Endometrium (tissue), 2 donors: ENCODE results near the gene KLHL41.
"Not testable (repeated sequence)": the region's sequence is repeated elsewhere in the genome, so short reads cannot be mapped to it uniquely, and the experiment has no call there.

ENCODE experiments used
- FAIRE-seq: peaks from 2 replicates; lab custom pipeline; 2012; peaks lifted over from hg19 to GRCh38; lab: Jason Lieb, UNC
- donor health status: control.
- donor health status: control.

KLHL41 gene

DNA sequence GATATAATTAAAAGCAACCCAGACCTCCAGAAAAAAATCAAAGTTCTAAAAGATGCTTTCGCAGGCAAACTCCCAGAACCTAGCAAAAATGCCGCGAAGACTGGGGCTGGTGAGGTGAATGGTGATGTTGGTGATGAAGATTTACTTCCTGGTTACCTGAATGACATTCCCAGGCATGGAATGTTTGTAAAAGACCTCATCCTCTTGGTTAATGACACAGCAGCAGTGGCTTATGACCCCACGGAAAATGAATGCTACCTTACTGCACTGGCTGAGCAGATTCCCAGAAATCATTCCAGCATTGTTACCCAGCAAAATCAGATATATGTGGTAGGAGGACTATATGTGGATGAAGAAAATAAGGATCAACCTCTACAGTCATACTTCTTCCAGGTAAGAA, 994 bp downstream of the KLHL41 start:
- FAIRE-seq = no peak

GRCh38 chr2:169511818-169512217, 2.3 kb downstream of the KLHL41 start:
- no peak for FAIRE-seq

DNA sequence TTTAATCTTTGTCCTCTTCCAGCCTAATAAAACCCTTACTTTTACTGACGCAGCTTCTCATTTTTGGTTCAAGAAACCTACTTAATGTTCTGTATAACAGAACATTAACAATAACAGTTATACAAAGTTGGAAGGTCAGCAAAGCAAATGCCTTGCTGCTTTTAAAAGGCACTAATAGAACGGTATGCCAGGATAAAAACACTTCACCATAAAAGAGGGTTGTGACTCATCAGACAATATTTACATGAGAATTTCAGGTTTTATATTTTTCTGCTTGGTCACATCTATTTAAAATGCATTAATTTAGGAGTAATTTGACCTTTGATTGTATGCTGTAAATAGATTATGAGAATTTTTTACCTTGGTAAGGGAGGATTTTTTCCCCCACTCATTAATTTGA, 3.0 kb downstream of the KLHL41 start:
- FAIRE-seq = no peak

- no peak for FAIRE-seq
Observed at GRCh38 chr2:169513094-169513493, 3.6 kb downstream of the KLHL41 start.

DNA sequence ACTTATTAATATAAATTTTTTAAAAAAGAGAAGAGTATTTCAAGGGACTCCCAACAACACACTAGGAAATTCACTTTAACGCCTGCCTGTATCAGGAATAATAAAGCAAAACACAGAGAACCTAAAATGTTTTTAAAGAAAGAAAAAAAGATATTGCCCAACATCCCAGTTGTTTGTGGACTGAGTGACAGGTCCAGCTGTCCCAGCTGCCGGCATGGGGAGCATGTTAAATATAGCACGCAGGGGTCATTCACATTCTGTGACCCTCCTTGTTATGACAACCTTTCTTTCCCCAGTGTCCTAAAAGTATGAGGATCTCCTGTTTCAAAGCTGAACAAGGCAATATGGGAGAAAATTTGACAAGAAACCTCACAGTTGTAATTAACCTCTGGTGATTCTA, 4.4 kb downstream of the KLHL41 start:
- no peak for FAIRE-seq

GRCh38 chr2:169514758-169515157, 5.3 kb downstream of the KLHL41 start:
- not testable (repeated sequence) for FAIRE-seq

DNA sequence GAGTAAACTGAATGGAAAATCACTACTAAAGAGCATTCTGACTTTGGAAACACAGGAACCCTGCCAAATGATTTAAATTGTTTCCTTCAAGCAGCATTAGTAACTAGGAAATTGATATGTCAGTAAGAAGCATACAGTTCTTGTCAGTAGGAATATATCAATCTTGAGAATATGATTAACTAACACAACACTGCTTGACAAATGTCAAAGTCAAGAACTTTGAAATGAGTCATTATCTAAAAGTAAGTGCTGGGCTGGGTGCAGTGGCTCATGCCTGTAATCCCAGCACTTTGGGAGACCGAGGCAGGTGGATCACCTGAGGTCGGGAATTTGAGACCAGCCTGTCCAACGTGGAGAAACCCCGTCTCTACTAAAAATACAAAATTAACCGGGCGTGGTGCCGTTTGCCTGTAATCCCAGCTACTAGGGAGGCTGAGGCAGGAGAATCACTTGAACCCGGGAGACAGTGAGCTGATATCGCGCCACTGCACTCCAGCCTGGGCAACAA, 7.0 kb downstream of the KLHL41 start:
- FAIRE-seq = not testable (repeated sequence)

DNA sequence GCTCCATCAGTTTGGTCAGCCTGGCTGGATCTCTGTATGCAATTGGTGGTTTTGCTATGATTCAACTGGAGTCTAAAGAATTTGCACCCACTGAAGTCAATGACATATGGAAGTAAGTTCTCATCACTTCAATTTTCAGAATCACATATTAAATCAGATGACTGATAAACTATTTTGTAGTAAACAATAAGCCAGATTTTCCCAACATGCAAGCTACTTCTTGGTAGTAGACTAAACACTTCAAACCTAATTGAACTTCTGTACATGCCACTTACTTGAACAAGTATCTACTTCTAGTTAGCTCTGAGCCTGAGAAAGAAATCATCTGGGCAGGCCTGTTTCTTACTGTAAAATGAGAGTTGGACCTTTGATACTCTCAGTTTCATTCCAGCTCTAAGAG, 11.4 kb downstream of the KLHL41 start:
- no peak for FAIRE-seq

- FAIRE-seq = no peak
Observed at GRCh38 chr2:169523681-169524080, 14.2 kb downstream of the KLHL41 start.

DNA sequence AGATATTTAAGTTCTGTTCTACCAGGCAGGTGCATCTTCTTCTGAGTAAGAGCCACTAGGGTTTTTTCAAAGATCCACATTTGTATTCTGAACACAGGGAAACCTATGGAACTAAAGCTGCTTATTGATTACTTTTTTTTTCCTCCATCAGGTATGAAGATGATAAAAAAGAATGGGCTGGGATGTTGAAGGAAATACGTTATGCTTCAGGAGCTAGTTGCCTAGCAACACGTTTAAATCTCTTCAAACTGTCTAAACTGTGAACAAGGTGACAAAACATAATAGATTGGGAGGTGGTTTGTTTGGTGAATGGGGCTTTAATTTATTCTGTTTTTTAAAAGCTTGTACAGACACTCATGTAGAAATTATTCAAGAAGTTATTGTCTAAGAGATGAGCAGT, 15.9 kb downstream of the KLHL41 start:
- no peak for FAIRE-seq

DNA sequence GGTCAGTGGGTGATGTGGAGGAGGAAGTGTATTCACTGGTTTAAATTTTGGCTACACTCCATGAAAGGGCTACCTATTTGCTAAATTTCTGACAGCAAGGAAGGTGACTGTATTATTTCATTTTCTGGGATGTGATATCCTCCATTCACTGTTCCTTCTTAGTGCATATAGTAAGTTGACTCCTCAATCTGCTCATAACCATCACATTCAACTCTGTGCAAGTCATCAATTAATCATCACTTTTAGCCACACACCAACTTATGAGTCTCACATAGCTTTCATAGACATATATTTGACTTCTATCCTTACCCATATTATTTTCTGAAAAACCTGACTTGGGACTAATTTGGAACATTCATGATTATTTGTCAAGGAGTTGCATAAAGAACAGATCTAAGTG, 16.9 kb downstream of the KLHL41 start:
- no peak for FAIRE-seq

GRCh38 chr2:169528271-169528701, 18.8 kb downstream of the KLHL41 start:
- FAIRE-seq = no peak

GRCh38 chr2:169539460-169539859, 30.0 kb downstream of the KLHL41 start:
- not testable (repeated sequence) for FAIRE-seq

GRCh38 chr2:169540146-169540545, 30.6 kb downstream of the KLHL41 start:
- no peak for FAIRE-seq

GRCh38 chr2:169542433-169542832, 32.9 kb downstream of the KLHL41 start:
- no peak for FAIRE-seq

- FAIRE-seq = no peak
Observed at GRCh38 chr2:169546756-169547155, 37.3 kb downstream of the KLHL41 start.

DNA sequence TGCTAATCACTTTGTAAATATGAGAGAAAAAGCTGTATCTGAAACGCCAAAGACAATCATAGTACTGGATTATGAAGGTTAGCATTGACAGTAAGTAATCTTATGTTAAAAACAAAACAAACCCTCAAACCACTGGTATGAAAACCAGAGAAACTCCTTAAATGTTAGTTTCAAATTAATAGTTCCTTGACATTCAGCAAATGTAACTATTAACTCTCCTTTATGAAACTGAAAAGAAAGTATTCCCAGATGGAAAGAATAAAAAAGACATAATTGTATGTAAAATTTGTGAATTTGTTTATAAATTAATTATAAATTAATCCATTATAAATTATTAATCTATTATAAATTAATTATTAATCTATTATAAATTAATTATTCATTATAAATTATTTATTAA, 51.9 kb downstream of the KLHL41 start:
- no peak for FAIRE-seq

DNA sequence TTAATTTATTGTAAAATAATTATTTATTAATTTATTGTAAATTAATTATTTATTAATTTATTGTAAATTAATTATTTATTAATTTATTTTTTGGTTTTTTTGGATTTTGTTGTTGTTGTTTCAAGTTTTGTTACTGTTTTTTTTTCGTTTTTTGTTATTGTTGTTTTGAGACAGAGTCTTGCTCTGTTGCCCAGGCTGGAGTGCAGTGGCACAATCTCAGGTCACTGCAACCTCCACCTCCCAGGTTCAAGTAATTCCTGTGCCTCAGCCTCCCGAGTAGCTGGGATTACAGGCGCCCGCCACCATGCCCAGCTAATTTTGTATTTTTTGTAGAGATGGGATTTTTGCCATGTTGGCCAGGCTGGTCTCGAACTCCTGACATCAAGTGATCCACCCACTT, 52.6 kb downstream of the KLHL41 start:
- not testable (repeated sequence) for FAIRE-seq

DNA sequence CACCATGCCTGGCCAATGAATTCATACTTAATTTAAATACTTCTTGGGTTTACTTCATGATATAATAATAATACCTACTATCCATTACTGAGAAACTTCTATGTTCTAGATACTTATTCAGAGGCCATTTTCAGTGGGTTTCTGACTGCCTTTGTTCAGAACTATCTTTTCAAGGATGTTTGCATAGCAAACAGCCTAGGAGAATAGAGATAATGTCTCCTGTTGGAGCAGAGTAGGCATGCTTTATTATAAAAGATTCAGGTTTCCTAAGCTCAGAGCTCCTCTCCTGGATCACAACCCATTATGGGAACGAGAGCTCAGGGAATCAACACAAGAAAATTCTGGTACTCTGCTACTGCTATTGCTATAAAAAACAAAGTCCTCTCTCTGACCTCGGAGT, 53.0 kb downstream of the KLHL41 start:
- no peak for FAIRE-seq

DNA sequence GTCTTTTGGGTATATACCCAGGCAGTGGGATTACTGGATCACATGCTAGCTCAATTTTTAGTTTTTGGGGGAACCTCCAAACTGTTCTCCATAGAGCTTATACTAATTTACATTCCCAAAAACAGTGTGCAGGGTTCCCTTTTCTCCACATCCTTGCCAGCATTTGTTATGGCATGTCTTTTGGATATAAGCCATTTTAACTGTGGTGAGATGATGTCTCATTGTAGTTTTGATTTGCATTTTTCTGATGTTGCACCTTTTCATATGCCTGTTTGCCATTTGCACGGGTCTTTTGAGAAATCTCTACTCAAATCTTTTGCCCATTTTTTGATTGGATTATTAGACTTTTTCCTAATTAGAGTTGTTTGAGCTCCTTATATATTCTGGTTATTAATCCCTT, 56.2 kb downstream of the KLHL41 start:
- FAIRE-seq = no peak

- FAIRE-seq = no peak
Observed at GRCh38 chr2:169569948-169570347, 60.4 kb downstream of the KLHL41 start.

DNA sequence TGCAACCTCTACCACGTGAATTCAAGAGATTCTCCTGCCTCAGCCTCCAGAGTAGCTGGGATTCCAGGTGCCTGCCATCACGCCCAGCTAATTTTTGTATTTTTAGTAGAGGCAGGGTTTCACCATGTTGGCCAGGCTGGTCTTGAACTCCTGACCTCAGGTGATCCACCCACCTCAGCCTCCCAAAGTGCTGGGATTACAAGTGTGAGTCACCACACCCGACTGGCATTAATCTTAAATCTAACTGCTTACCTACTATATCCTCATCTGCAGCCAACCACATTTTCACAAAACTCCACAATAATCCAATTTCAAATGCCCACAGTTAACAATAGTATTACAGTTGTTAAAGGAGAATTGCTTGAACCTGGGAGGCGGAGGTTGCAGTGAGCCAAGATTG, 61.2 kb downstream of the KLHL41 start:
- not testable (repeated sequence) for FAIRE-seq

DNA sequence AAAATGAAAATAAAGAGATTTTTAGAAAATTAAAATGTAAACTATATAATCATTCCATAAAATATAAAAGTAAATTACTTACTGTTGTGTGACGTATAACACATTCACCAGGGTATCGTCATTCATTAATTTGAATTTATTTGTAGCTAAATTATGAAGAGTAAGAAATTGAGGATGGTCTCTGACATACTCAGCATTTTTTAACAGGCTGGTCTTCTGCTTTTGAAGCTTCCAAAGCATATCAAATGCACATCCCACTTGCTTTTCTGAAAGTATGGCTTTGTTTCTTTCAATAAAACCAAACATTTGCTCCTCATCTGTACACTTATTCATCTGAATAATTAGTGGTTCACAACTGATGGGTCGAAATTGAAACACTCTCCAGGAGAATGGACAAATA, 62.1 kb downstream of the KLHL41 start:
- no peak for FAIRE-seq

- no peak for FAIRE-seq
Observed at GRCh38 chr2:169572189-169572588, 62.7 kb downstream of the KLHL41 start.

- FAIRE-seq = peak; percentile 33
Observed at GRCh38 chr2:169572821-169573159, 63.3 kb downstream of the KLHL41 start.
